ENCODE measurements around the gene HAGHL. TPM values are rescaled to one million over a fixed set of nuclear protein-coding genes. Genes with fewer than 3 reads are reported as not detected.
"Not testable (repeated sequence)": the region's sequence is repeated elsewhere in the genome, so short reads cannot be mapped to it uniquely, and the experiment has no call there.

HAGHL gene
- total and polyA plus RNA-seq, 4 donors, result 7.4 to 51.1 (median 31.8) TPM

- peaks cover 26% of the 10 kb centered on the region for H3K36me3 ChIP-seq (ENCODE audit: control insufficient read depth, insufficient read depth, low read length)
- H3K4me3 ChIP-seq (ENCODE audit: low read depth, low read length), result no peak overlapping the region
- H3K27me3 ChIP-seq (ENCODE audit: control insufficient read depth, insufficient read depth, low read length), result peaks cover 28% of the 10 kb centered on the region
- WGBS (ENCODE audit: insufficient coverage), result 48% methylated on average over 12 of the region's 14 CpGs
- peaks cover 89% of the 10 kb centered on the region for H3K4me1 ChIP-seq (ENCODE audit: control insufficient read depth, insufficient read depth, low read length)
- H3K9me3 ChIP-seq (ENCODE audit: control insufficient read depth, insufficient read depth, low read length), result no peaks in the 10 kb centered on the region
- no peak overlapping the region for H3K27ac ChIP-seq (ENCODE audit: low read depth, low read length)
- no peak for DNase-seq (ENCODE audit: low read depth in 4 of 6, low spot score in 6 of 6)
Observed at GRCh38 chr16:707062-707538, 19.8 kb upstream of the HAGHL start.

- Histone ChIP-seq H3K4me1 (ENCODE audit: control insufficient read depth, insufficient read depth, low read length) (peaks cover 81% of the 10 kb centered on the region), H3K36me3 (ENCODE audit: control insufficient read depth, insufficient read depth, low read length) (peaks cover 17% of the 10 kb centered on the region), H3K4me3 (ENCODE audit: low read depth, low read length) (no peak overlapping the region), H3K27ac (ENCODE audit: low read depth, low read length) (no peak overlapping the region), H3K9me3 (ENCODE audit: control insufficient read depth, insufficient read depth, low read length) (no peaks in the 10 kb centered on the region), H3K27me3 (ENCODE audit: control insufficient read depth, insufficient read depth, low read length) (peaks cover 24% of the 10 kb centered on the region)
- WGBS (ENCODE audit: insufficient coverage), result 76% methylated on average over 3 of the region's 3 CpGs
- DNase-seq (ENCODE audit: low read depth in 4 of 6, low spot score in 6 of 6), result no peak
Observed at GRCh38 chr16:708019-708418, 18.9 kb upstream of the HAGHL start.

DNA sequence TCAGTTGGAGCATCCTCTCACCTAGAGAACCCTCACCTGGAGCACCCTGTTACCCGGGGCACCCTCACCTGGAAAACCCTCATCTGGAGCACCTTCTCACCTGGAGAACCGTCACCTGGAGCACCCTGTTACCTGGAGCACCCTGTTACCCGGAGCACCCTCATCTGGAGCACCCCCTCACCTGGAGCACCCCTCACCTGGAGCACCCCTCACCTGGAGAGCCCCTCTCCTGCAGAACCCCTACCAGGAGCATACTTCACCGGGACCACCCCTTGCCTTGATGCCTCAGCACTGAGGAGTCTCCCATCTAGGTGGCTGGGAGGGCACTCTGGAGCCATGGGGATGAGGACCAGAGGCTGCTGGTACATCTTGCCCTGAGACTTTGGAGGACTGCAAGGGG lies 17.9 kb upstream of the HAGHL start:
- H3K36me3 ChIP-seq (ENCODE audit: control insufficient read depth, insufficient read depth, low read length), result peaks cover 8% of the 10 kb centered on the region
- H3K9me3 ChIP-seq (ENCODE audit: control insufficient read depth, insufficient read depth, low read length), result no peaks in the 10 kb centered on the region
- peaks cover 76% of the 10 kb centered on the region for H3K4me1 ChIP-seq (ENCODE audit: control insufficient read depth, insufficient read depth, low read length)
- peak overlapping the region; percentile 35 for H3K27ac ChIP-seq (ENCODE audit: low read depth, low read length)
- no peak for DNase-seq (ENCODE audit: low read depth in 4 of 6, low spot score in 6 of 6)
- peaks cover 24% of the 10 kb centered on the region for H3K27me3 ChIP-seq (ENCODE audit: control insufficient read depth, insufficient read depth, low read length)
- WGBS (ENCODE audit: insufficient coverage), result 72% methylated on average over 2 of the region's 4 CpGs
- no peak overlapping the region for H3K4me3 ChIP-seq (ENCODE audit: low read depth, low read length)

- peaks cover 76% of the 10 kb centered on the region for H3K4me1 ChIP-seq (ENCODE audit: control insufficient read depth, insufficient read depth, low read length)
- H3K27ac ChIP-seq (ENCODE audit: low read depth, low read length), result peak overlapping the region; percentile 90
- peaks cover 6% of the 10 kb centered on the region for H3K36me3 ChIP-seq (ENCODE audit: control insufficient read depth, insufficient read depth, low read length)
- peaks cover 16% of the 10 kb centered on the region for H3K27me3 ChIP-seq (ENCODE audit: control insufficient read depth, insufficient read depth, low read length)
- 8% methylated on average over 29 of the region's 30 CpGs for WGBS (ENCODE audit: insufficient coverage)
- DNase-seq (ENCODE audit: low read depth in 4 of 6, low spot score in 6 of 6), result peak; percentile 68 to 98 (median 91)
- H3K9me3 ChIP-seq (ENCODE audit: control insufficient read depth, insufficient read depth, low read length), result no peaks in the 10 kb centered on the region
- no peak overlapping the region for H3K4me3 ChIP-seq (ENCODE audit: low read depth, low read length)
Observed at GRCh38 chr16:709566-710499, 17.1 kb upstream of the HAGHL start.

- Histone ChIP-seq H3K27me3 (ENCODE audit: control insufficient read depth, insufficient read depth, low read length) (peaks cover 14% of the 10 kb centered on the region), H3K4me1 (ENCODE audit: control insufficient read depth, insufficient read depth, low read length) (peaks cover 74% of the 10 kb centered on the region), H3K36me3 (ENCODE audit: control insufficient read depth, insufficient read depth, low read length) (peaks cover 6% of the 10 kb centered on the region), H3K9me3 (ENCODE audit: control insufficient read depth, insufficient read depth, low read length) (no peaks in the 10 kb centered on the region), H3K27ac (ENCODE audit: low read depth, low read length) (peak overlapping the region; percentile 90), H3K4me3 (ENCODE audit: low read depth, low read length) (no peak overlapping the region)
- no peak for DNase-seq (ENCODE audit: low read depth in 4 of 6, low spot score in 6 of 6)
- 52% methylated on average over 20 of the region's 21 CpGs for WGBS (ENCODE audit: insufficient coverage)
Observed at GRCh38 chr16:710500-711075, 16.3 kb upstream of the HAGHL start.

- H3K9me3 ChIP-seq (ENCODE audit: control insufficient read depth, insufficient read depth, low read length), result no peaks in the 10 kb centered on the region
- peaks cover 18% of the 10 kb centered on the region for H3K27me3 ChIP-seq (ENCODE audit: control insufficient read depth, insufficient read depth, low read length)
- no peak overlapping the region for H3K4me3 ChIP-seq (ENCODE audit: low read depth, low read length)
- WGBS (ENCODE audit: insufficient coverage), result 61% methylated on average over 12 of the region's 12 CpGs
- peaks cover 76% of the 10 kb centered on the region for H3K4me1 ChIP-seq (ENCODE audit: control insufficient read depth, insufficient read depth, low read length)
- peak overlapping the region; percentile 90 for H3K27ac ChIP-seq (ENCODE audit: low read depth, low read length)
- peaks cover 6% of the 10 kb centered on the region for H3K36me3 ChIP-seq (ENCODE audit: control insufficient read depth, insufficient read depth, low read length)
- no peak for DNase-seq (ENCODE audit: low read depth in 4 of 6, low spot score in 6 of 6)
Observed at GRCh38 chr16:711084-711483, 15.8 kb upstream of the HAGHL start.

- peaks cover 76% of the 10 kb centered on the region for H3K4me1 ChIP-seq (ENCODE audit: control insufficient read depth, insufficient read depth, low read length)
Observed at GRCh38 chr16:711548-712320, 15.2 kb upstream of the HAGHL start.

GRCh38 chr16:712740-713250 lies 14.1 kb upstream of the HAGHL start:
- 48% methylated on average over 7 of the region's 13 CpGs for WGBS (ENCODE audit: insufficient coverage)
- DNase-seq (ENCODE audit: low read depth in 4 of 6, low spot score in 6 of 6); H3K27ac ChIP-seq (ENCODE audit: low read depth, low read length); H3K4me3 ChIP-seq (ENCODE audit: low read depth, low read length); H3K9me3 ChIP-seq (ENCODE audit: control insufficient read depth, insufficient read depth, low read length): not testable (repeated sequence)
- Histone ChIP-seq H3K4me1 (ENCODE audit: control insufficient read depth, insufficient read depth, low read length) (peaks cover 78% of the 10 kb centered on the region), H3K36me3 (ENCODE audit: control insufficient read depth, insufficient read depth, low read length) (peaks cover 19% of the 10 kb centered on the region), H3K27me3 (ENCODE audit: control insufficient read depth, insufficient read depth, low read length) (peaks cover 15% of the 10 kb centered on the region)

More at GRCh38 chr16:711548-712320, 15.2 kb upstream of the HAGHL start:
- Histone ChIP-seq H3K27ac (ENCODE audit: low read depth, low read length) (no peak overlapping the region), H3K9me3 (ENCODE audit: control insufficient read depth, insufficient read depth, low read length) (no peaks in the 10 kb centered on the region), H3K27me3 (ENCODE audit: control insufficient read depth, insufficient read depth, low read length) (peaks cover 18% of the 10 kb centered on the region), H3K4me3 (ENCODE audit: low read depth, low read length) (no peak overlapping the region), H3K36me3 (ENCODE audit: control insufficient read depth, insufficient read depth, low read length) (peaks cover 8% of the 10 kb centered on the region)
- DNase-seq (ENCODE audit: low read depth in 4 of 6, low spot score in 6 of 6), result peak in 2 of 6 donors; percentile 82
- WGBS (ENCODE audit: insufficient coverage), result 8% methylated on average over 12 of the region's 25 CpGs

DNA sequence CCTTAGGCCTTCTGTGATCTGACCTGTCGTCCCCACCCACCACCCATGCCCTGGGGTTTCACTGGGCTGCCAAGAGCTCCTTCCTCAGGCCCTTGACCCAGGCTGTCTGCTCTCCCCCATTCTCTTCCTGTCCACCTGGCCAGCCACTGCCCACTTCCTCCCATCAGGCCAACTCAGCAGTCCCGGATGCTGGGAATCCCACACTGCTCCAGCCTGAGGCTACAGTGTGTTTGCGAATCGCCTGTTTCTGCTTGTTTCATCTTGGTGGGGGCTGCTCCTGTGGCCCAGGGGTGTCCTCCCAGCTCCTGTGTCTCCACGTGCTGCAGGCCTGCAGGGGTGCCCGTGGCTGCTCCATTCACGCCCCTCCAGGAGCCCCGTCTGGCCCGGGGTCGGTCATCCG lies 12.8 kb upstream of the HAGHL start:
- H3K4me1 ChIP-seq (ENCODE audit: control insufficient read depth, insufficient read depth, low read length), result peaks cover 78% of the 10 kb centered on the region
- H3K9me3 ChIP-seq (ENCODE audit: control insufficient read depth, insufficient read depth, low read length), result no peaks in the 10 kb centered on the region
- no peak for DNase-seq (ENCODE audit: low read depth in 4 of 6, low spot score in 6 of 6)
- H3K4me3 ChIP-seq (ENCODE audit: low read depth, low read length), result peak overlapping the region; percentile 34
- peak overlapping the region; percentile 59 for H3K27ac ChIP-seq (ENCODE audit: low read depth, low read length)
- peaks cover 32% of the 10 kb centered on the region for H3K36me3 ChIP-seq (ENCODE audit: control insufficient read depth, insufficient read depth, low read length)
- H3K27me3 ChIP-seq (ENCODE audit: control insufficient read depth, insufficient read depth, low read length), result peaks cover 11% of the 10 kb centered on the region
- 64% methylated on average over 11 of the region's 11 CpGs for WGBS (ENCODE audit: insufficient coverage)

Measured in spinal cord (tissue), 10 donors.